Transverse colon (tissue), 4 donors: ENCODE data around the gene USP48. TPM values are rescaled to one million over a fixed set of nuclear protein-coding genes. Genes with fewer than 3 reads are reported as not detected.

Experiments
- DNase-seq: peaks from one replicate; pipeline ENCODE4 v3.0.0-alpha.2; 2019
- H3K27ac ChIP-seq, 4 donors: fragments of 200-600 bp; sonication (generic); 2 replicates each; pipeline ENCODE4 v1.5.1; 2016 to 2018; ENCODE audit warnings: inconsistent platforms in 4 of 4
- H3K27me3 ChIP-seq: fragments of 200-600 bp; sonication (generic); 2 replicates; pipeline ENCODE4 v1.5.1; 2017; ENCODE audit warnings: inconsistent platforms
- H3K36me3 ChIP-seq, 4 donors: fragments of 200-600 bp; sonication (generic); 2 replicates each; pipeline ENCODE4 v1.5.1; 2017 to 2019; ENCODE audit warnings: inconsistent platforms in 4 of 4
- H3K4me1 ChIP-seq, 4 donors: fragments of 200-600 bp; sonication (generic); 2 replicates each; pipeline ENCODE4 v1.5.1; 2017 to 2020; ENCODE audit warnings: inconsistent platforms in 4 of 4
- H3K4me3 ChIP-seq, 4 donors: fragments of 200-600 bp; sonication (generic); 1 replicate in 1 of 4; 2 replicates in 3 of 4; pipeline versions ENCODE4 v1.5.1 to v1.6.1; 2017 to 2019; ENCODE audit warnings: inconsistent platforms in 4 of 4
- H3K9me3 ChIP-seq, 2 donors: fragments of 200-600 bp; sonication (generic); 2 replicates each; pipeline ENCODE4 v1.5.1; 2017 to 2019; ENCODE audit warnings: inconsistent platforms in 2 of 2
- CTCF ChIP-seq, 5 experiments: fragments of 200-600 bp in 3 of 5; fragments of 450-650 bp in 2 of 5; sonication (generic) in 3 of 5; IDR thresholded peaks; 1 replicate in 2 of 5; 2 replicates in 3 of 5; pipeline ENCODE4 v1.5.1; 2016 to 2017; ENCODE audit warnings: antibody characterized with exemption in 5 of 5, inconsistent platforms in 3 of 5, mild to moderate bottlenecking in 2 of 5, moderate library complexity in 1 of 5
- EP300 ChIP-seq: sonication (generic); formaldehyde crosslinking; IDR thresholded peaks from one replicate; pipeline ENCODE4 v1.6.1; 2017; ENCODE audit warnings: antibody characterized with exemption, low read depth
- POLR2A ChIP-seq: fragments of 450-650 bp; IDR thresholded peaks from one replicate; pipeline ENCODE4 v1.6.1; 2016; ENCODE audit warnings: antibody characterized with exemption, mild to moderate bottlenecking, moderate library complexity
- POLR2AphosphoS5 ChIP-seq, 3 donors: sonication (generic); formaldehyde crosslinking; IDR thresholded peaks; one replicate each; pipeline ENCODE4 v1.6.1; 2016; ENCODE audit warnings: antibody characterized with exemption in 3 of 3
- WGBS, 2 donors: methylation state at CpG; one replicate each; pipeline ENCODE4 v1.1.5; 2018; ENCODE audit warnings: low coverage in 1 of 2; 5-methylcytosine and 5-hydroxymethylcytosine counted together
- in situ Hi-C, 4 donors: fragments of 200-750 bp; cut with MboI; loops; one replicate each; pipeline versions ENCODE4 v1.15.0 to v1.15.1; 2017; ENCODE audit warnings: low sequenced_read_pairs in 3 of 4, low pct_ligation_motif_present in 1 of 4, low pct_unique_long_range_greater_than_20kb in 1 of 4
- intact Hi-C: fragments of 100-400 bp; cut with DNase I; formaldehyde crosslinking; loops from one replicate; pipeline ENCODE4 v1.15.1; 2023; ENCODE audit warnings: low total_unique reads
- total RNA-seq, 4 donors: library from RNA; depleted of rRNA; stranded (reverse); fragments of >200 nt; gene quantifications; one replicate each; pipeline ENCODE4 v1.1.0, GENCODE V29; 2016

USP48 gene
- total RNA-seq, 4 donors from 2014 or later: 48.4 to 87.3 (median 51.4) TPM

- no peaks in the 10 kb centered on the region for H3K9me3 ChIP-seq
- H3K36me3 ChIP-seq: no peaks in the 10 kb centered on the region
- H3K27ac ChIP-seq: no peak overlapping the region
- 53% methylated on average over 4 of the region's 4 CpGs; no CpG with 5 or more reads in 1 of the 2 donors for WGBS, 2 donors
- TF ChIP-seq EP300 (no peak), CTCF (IDR thresholded peaks at IDR 0.05) (no peak), POLR2A (no peak), POLR2AphosphoS5 (IDR thresholded peaks at IDR 0.05) (no peak)
- intact Hi-C loops (loop anchor here (10.0 kb wide), 1 partner anchor 134 kb away; no protein-coding TSS in a partner anchor), in situ Hi-C loops (no loop called here)
- no peak for DNase-seq
- peaks cover 43% of the 10 kb centered on the region for H3K27me3 ChIP-seq
- no peak overlapping the region for H3K4me3 ChIP-seq
- peaks cover 8 to 25% (median 11%) of the 10 kb centered on the region in 4 donors for H3K4me1 ChIP-seq
Observed at GRCh38 chr1:21648352-21648730, 134.6 kb downstream of the USP48 start.

- 31 to 40% methylated on average over 1 to 18 of the region's 19 CpGs for WGBS, 2 donors
- Histone ChIP-seq H3K27ac (no peak overlapping the region), H3K36me3 (no peaks in the 10 kb centered on the region), H3K27me3 (peaks cover 41% of the 10 kb centered on the region), H3K4me3 (no peak overlapping the region), H3K9me3 (no peaks in the 10 kb centered on the region), H3K4me1 (peaks cover 8 to 20% (median 11%) of the 10 kb centered on the region in 4 donors)
- intact Hi-C loops (loop anchor here (10.0 kb wide), 1 partner anchor 133 kb away; no protein-coding TSS in a partner anchor), in situ Hi-C loops (no loop called here)
- DNase-seq: peak; percentile 28
- no peak for TF ChIP-seq CTCF (IDR thresholded peaks at IDR 0.05)
- no peak for TF ChIP-seq EP300
- TF ChIP-seq POLR2A: no peak
- no peak for TF ChIP-seq POLR2AphosphoS5 (IDR thresholded peaks at IDR 0.05)
Observed at GRCh38 chr1:21647431-21648351, 135.3 kb downstream of the USP48 start.

GRCh38 chr1:21645550-21645949 is 137.4 kb downstream of the USP48 start:
- TF ChIP-seq POLR2AphosphoS5 (IDR thresholded peaks at IDR 0.05) (no peak), POLR2A (no peak), EP300 (no peak), CTCF (IDR thresholded peaks at IDR 0.05) (no peak)
- Histone ChIP-seq H3K36me3 (no peaks in the 10 kb centered on the region), H3K9me3 (no peaks in the 10 kb centered on the region), H3K4me1 (peaks cover under 1 to 5% (median 1%) of the 10 kb centered on the region in 4 donors), H3K27ac (no peak overlapping the region), H3K4me3 (no peak overlapping the region), H3K27me3 (peaks cover 30% of the 10 kb centered on the region)
- 83% methylated on average over 4 of the region's 5 CpGs; no CpG with 5 or more reads in 1 of the 2 donors for WGBS, 2 donors
- no peak for DNase-seq
- in situ Hi-C loops: no loop called here
- intact Hi-C loops: loop anchor here (10.0 kb wide), 1 partner anchor 131 kb away; no protein-coding TSS in a partner anchor

- peaks cover 26% of the 10 kb centered on the region for H3K27me3 ChIP-seq
- in situ Hi-C loops: no loop called here
Observed at GRCh38 chr1:21644906-21645305, 138.0 kb downstream of the USP48 start.

More at GRCh38 chr1:21644906-21645305, 138.0 kb downstream of the USP48 start:
- no peak overlapping the region for H3K4me3 ChIP-seq
- no peaks in the 10 kb centered on the region for H3K9me3 ChIP-seq
- H3K4me1 ChIP-seq: peaks cover 0 to 2% (median under 1%) of the 10 kb centered on the region in 4 donors
- intact Hi-C loops: loop anchor here (10.0 kb wide), 1 partner anchor 130 kb away; no protein-coding TSS in a partner anchor
- no peak for DNase-seq
- TF ChIP-seq CTCF (IDR thresholded peaks at IDR 0.05): no peak
- no peak for TF ChIP-seq POLR2AphosphoS5 (IDR thresholded peaks at IDR 0.05)
- no peak for TF ChIP-seq POLR2A
- no peak for TF ChIP-seq EP300
- WGBS, 2 donors: 70 to 89% methylated on average over 2 to 5 of the region's 5 CpGs
- H3K36me3 ChIP-seq: no peaks in the 10 kb centered on the region
- no peak overlapping the region for H3K27ac ChIP-seq
